K562 (cell line): ENCODE results near the gene MYH9. TPM values are rescaled to one million over a fixed set of nuclear protein-coding genes. Genes with fewer than 3 reads are reported as not detected.

Experiments
- ATAC-seq: fragments of 200-7000 bp; cut with Tn5 transposase; 3 replicates; pipeline ENCODE4 v1.9.1; 2020; ENCODE audit warnings: moderate library complexity
- BruUV-seq: library from RNA; stranded (reverse); fragments of 400-500 nt; replicated peaks from 2 replicates; lab custom pipeline; 2021; lab: Mats Ljungman, UMichigan
- CTCF ChIA-PET: fragments of 300-600 bp; formaldehyde crosslinking; extraction: SDS; loops from one replicate; lab custom pipeline; 2021; ENCODE audit warnings: low intra/inter-chr PET ratio; lab: Yijun Ruan, JAX
- POLR2A ChIA-PET: fragments of 300-600, 350-650 bp; sonication (Branson Sonifier 250); formaldehyde crosslinking; extraction: SDS; loops from one replicate; lab custom pipeline; 2021; ENCODE audit warnings: antibody characterized with exemption, inconsistent platforms; lab: Yijun Ruan, JAX
- DNase-seq, 4 experiments: peaks; one replicate each; pipeline versions ENCODE4 v3.0.0 to v3.0.0-alpha.2; 2011 to 2018; ENCODE audit warnings: low spot score in 3 of 4, mixed read lengths in 3 of 4; ENCODE audit errors: extremely low read depth in 1 of 4
- FAIRE-seq: peaks from 2 replicates; lab custom pipeline; 2011; peaks lifted over from hg19 to GRCh38; lab: Jason Lieb, UNC
- H2AFZ ChIP-seq: 2 replicates; pipeline ENCODE4 v1.6.0; 2011; ENCODE audit warnings: low read depth, low read length, control low read depth, inconsistent platforms
- H3K27ac ChIP-seq: fragments of 200-600 bp; 3 replicates; pipeline ENCODE4 v1.8.0; 2011; ENCODE audit warnings: low read depth, mild to moderate bottlenecking, control low read depth, inconsistent platforms, low read length, moderate library complexity, mixed read lengths; ENCODE audit errors: extremely low read depth
- H3K27me3 ChIP-seq, 2 experiments: fragments of 300-600 bp in 1 of 2; 2 replicates in 1 of 2; 3 replicates in 1 of 2; pipeline versions ENCODE4 v1.6.0 to v1.8.0; 2011; ENCODE audit warnings: inconsistent platforms in 2 of 2, low read length in 2 of 2, mild to moderate bottlenecking in 1 of 2, mixed read lengths in 1 of 2, moderate library complexity in 1 of 2; ENCODE audit not compliant: control insufficient read depth in 2 of 2, insufficient read depth in 2 of 2
- H3K36me3 ChIP-seq: fragments of 300-600 bp; 3 replicates; pipeline ENCODE4 v1.8.0; 2011; ENCODE audit warnings: mild to moderate bottlenecking, low read length, inconsistent platforms; ENCODE audit not compliant: control insufficient read depth, insufficient read depth
- H3K4me1 ChIP-seq, 2 experiments: fragments of 200-600 bp in 1 of 2; replicated peaks in 1 of 2; 2 replicates in 1 of 2; 3 replicates in 1 of 2; pipeline versions ENCODE4 v1.5.1 to v1.8.0; 2011; ENCODE audit warnings: inconsistent platforms in 2 of 2, low read length in 2 of 2, mild to moderate bottlenecking in 1 of 2, mixed read lengths in 1 of 2, moderate library complexity in 1 of 2; ENCODE audit not compliant: control insufficient read depth in 2 of 2, insufficient read depth in 2 of 2
- H3K4me2 ChIP-seq: 2 replicates; pipeline ENCODE4 v1.6.1; 2011; ENCODE audit warnings: low read length, control low read depth, inconsistent platforms, mixed read lengths; ENCODE audit not compliant: insufficient read depth
- H3K4me3 ChIP-seq: fragments of 200-600 bp; sonication (generic), shearing (Covaris generic); 2 replicates; pipeline ENCODE4 v1.5.1; 2016; ENCODE audit warnings: control low read depth, inconsistent platforms
- H3K79me2 ChIP-seq: fragments of 200-600 bp; 3 replicates; pipeline ENCODE4 v1.8.0; 2011; ENCODE audit warnings: low read length, inconsistent platforms; ENCODE audit not compliant: control insufficient read depth, insufficient read depth
- H3K9ac ChIP-seq, 2 experiments: 2 replicates each; pipeline versions ENCODE4 v1.6.0 to v1.6.1; 2011; ENCODE audit warnings: low read depth in 2 of 2, low read length in 2 of 2, control low read depth in 1 of 2, inconsistent platforms in 1 of 2, mild to moderate bottlenecking in 1 of 2, mixed read lengths in 1 of 2; ENCODE audit not compliant: insufficient read depth in 1 of 2
- H3K9me1 ChIP-seq: one replicate; pipeline ENCODE4 v1.6.0; 2011; ENCODE audit warnings: inconsistent platforms, mild to moderate bottlenecking, low read length, moderate library complexity; ENCODE audit not compliant: control insufficient read depth, insufficient read depth
- H3K9me3 ChIP-seq: replicated peaks from 2 replicates; pipeline ENCODE4 v1.5.1; 2011; ENCODE audit warnings: low read depth, low read length, inconsistent platforms; ENCODE audit not compliant: control insufficient read depth, insufficient read depth
- H4K20me1 ChIP-seq: replicated peaks from 2 replicates; pipeline ENCODE4 v1.6.1; 2011; ENCODE audit warnings: low read length, inconsistent platforms, mixed read lengths; ENCODE audit not compliant: control insufficient read depth, insufficient read depth
- CBX8 ChIP-seq: fragments of 200-600 bp; sonication (generic); IDR thresholded peaks from 2 replicates; pipeline ENCODE4 v1.6.1; 2012; ENCODE audit warnings: borderline replicate concordance, mixed run types, low read depth, mild to moderate bottlenecking, moderate library complexity, mixed read lengths, low read length, control low read depth, inconsistent platforms; ENCODE audit not compliant: poor library complexity, severe bottlenecking; ENCODE audit errors: extremely low read depth
- CTBP1 ChIP-seq: fragments of 450-650 bp; IDR thresholded peaks from 2 replicates; pipeline ENCODE4 v1.6.1; 2016; ENCODE audit warnings: borderline replicate concordance
- EGR1 ChIP-seq: fragments of 450-650 bp; conservative IDR thresholded peaks from 2 replicates; pipeline ENCODE4 v1.6.1; 2017; ENCODE audit warnings: mild to moderate bottlenecking
- ILF3 ChIP-seq: fragments of 450-650 bp; IDR thresholded peaks from 2 replicates; pipeline ENCODE4 v1.6.1; 2018; ENCODE audit warnings: antibody characterized with exemption, mild to moderate bottlenecking, moderate library complexity, borderline replicate concordance
- PHB2 ChIP-seq: fragments of 450-650 bp; IDR thresholded peaks from 2 replicates; pipeline ENCODE4 v1.6.1; 2017; ENCODE audit warnings: low read depth
- SAFB ChIP-seq: fragments of 200-400 bp; formaldehyde crosslinking; IDR thresholded peaks from 2 replicates; pipeline ENCODE4 v1.6.1; 2017; ENCODE audit warnings: low read depth, low read length, borderline replicate concordance
- TEAD1 ChIP-seq, 2 experiments: fragments of 450-650 bp in 1 of 2; sonication (generic) in 1 of 2; formaldehyde crosslinking; IDR thresholded peaks; 2 replicates each; pipeline versions ENCODE4 v1.4.0 to v1.8.0; 2020 to 2022; ENCODE audit warnings: mild to moderate bottlenecking in 2 of 2, missing genetic modification reagents in 1 of 2
- TOE1 ChIP-seq, 2 experiments: fragments of 450-650 bp in 1 of 2; sonication (generic) in 1 of 2; formaldehyde crosslinking in 1 of 2; IDR thresholded peaks; 2 replicates each; pipeline versions ENCODE4 v1.7.1 to v1.8.0; 2016 to 2022; ENCODE audit warnings: borderline replicate concordance in 2 of 2, mild to moderate bottlenecking in 2 of 2, antibody characterized with exemption in 1 of 2, inconsistent platforms in 1 of 2, low read depth in 1 of 2, missing genetic modification reagents in 1 of 2, moderate library complexity in 1 of 2
- ZSCAN29 ChIP-seq: fragments of 450-650 bp; IDR thresholded peaks from 2 replicates; pipeline ENCODE4 v1.6.1; 2017
- WGBS: fragments of 100-300 bp; shearing (Covaris generic); methylation state at CpG from one replicate; pipeline ENCODE4 v1.1.6; 2016; ENCODE audit warnings: low coverage, mixed read lengths; ENCODE audit not compliant: insufficient coverage; ENCODE audit errors: missing lambda C conversion rate; 5-methylcytosine and 5-hydroxymethylcytosine counted together
- in situ Hi-C: fragments of 300-500 bp; cut with MboI; formaldehyde crosslinking; loops from 4 replicates; pipeline ENCODE4 v1.15.0; 2018; ENCODE audit warnings: inconsistent platforms, mixed read lengths
- intact Hi-C: fragments of 100-400 bp; cut with micrococcal nuclease; formaldehyde crosslinking; loops from 2 replicates; pipeline ENCODE4 v1.14.2; 2022
- polyA plus RNA-seq, 8 experiments: library from polyadenylated mRNA; depleted of rRNA in 4 of 8; stranded (reverse) in 5 of 8; unstranded in 3 of 8; fragments of >200 nt; fragmentation: Nextera tagmentation in 2 of 8; fragmentation: Illumina TruSeq in 1 of 8; extraction: Ambion mirVana in 2 of 8; extraction: Trizol in 1 of 8; gene quantifications; 2 replicates each; pipeline versions ENCODE4 v1.2.1 to v1.2.3, GENCODE V29; 2011 to 2014; ENCODE audit warnings: inconsistent platforms in 1 of 8, missing spikeins in 1 of 8
- total RNA-seq, 7 experiments: library from RNA; depleted of rRNA in 6 of 7; stranded (reverse); fragments of >200 nt in 6 of 7; fragmentation: Illumina TruSeq in 2 of 7; extraction: Trizol in 2 of 7; gene quantifications; 2 replicates each; pipeline versions ENCODE4 v1.2.1 to v1.2.3, GENCODE V29; 2011 to 2021; ENCODE audit warnings: low replicate concordance in 1 of 7
- TF ChIP-seq, protein P1 (sequence below): fragments of 250-450 bp; sonication (Bioruptor Pico); IDR thresholded peaks from 2 replicates; pipeline ENCODE4 v1.9.0; 2021; ENCODE audit warnings: mild to moderate bottlenecking
- TF ChIP-seq, protein P2 (sequence below), 2 experiments: fragments of 450-650 bp; formaldehyde crosslinking in 1 of 2; IDR thresholded peaks; 2 replicates each; pipeline versions ENCODE4 v1.4.0 to v1.6.1; 2014 to 2020; ENCODE audit warnings: mild to moderate bottlenecking in 2 of 2, borderline replicate concordance in 1 of 2, low read depth in 1 of 2
- TF ChIP-seq, protein P3 (sequence below): fragments of 250-450 bp; sonication (Bioruptor Pico); IDR thresholded peaks from 2 replicates; pipeline ENCODE4 v1.8.0; 2022; ENCODE audit warnings: inconsistent platforms, mild to moderate bottlenecking, moderate library complexity, borderline replicate concordance

Gene MYH9
- total and polyA plus RNA-seq, 9 of the 15 experiments (the other 6 are each of a cell fraction or from before 2014, with no cell fraction given) = 0.71 to 111 (median 24.6) TPM

DNA sequence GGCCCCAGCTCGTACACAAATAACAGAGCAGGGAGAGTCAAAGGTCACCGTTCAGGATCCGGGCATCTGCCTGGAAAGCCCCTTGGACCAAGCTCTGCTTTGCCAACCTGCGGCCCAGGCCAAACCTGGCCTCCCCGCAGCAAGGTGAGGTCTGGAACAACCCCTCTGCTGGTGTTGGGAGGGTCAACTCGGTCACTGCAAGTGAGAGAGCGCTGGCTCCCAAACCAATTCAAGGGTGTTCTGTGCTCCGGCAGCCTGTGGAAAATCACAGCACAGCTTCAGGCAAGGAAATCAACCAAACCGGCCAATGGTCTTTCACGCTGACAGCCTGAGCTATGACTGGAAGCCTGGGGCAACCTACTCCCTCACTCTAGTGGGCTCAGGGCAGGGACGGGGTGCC is 63.4 kb downstream of the MYH9 start:
- H3K9me1 ChIP-seq = peaks cover 5% of the 10 kb centered on the region
- ATAC-seq = no peak
- no TSS peak for BruUV-seq
- H2AFZ ChIP-seq = no peak overlapping the region
- DNase-seq = no peak
- H3K4me1 ChIP-seq = peaks cover 15 to 19% of the 10 kb centered on the region in 2 experiments
- H3K79me2 ChIP-seq = peaks cover 15% of the 10 kb centered on the region
- no peak overlapping the region for H3K27ac ChIP-seq
- POLR2A ChIA-PET = interaction anchor here (1.2 kb wide), 1 partner anchor 135 kb away, joined by 3 read pairs; no protein-coding TSS in a partner anchor
- peaks cover 85% of the 10 kb centered on the region for H3K36me3 ChIP-seq
- H4K20me1 ChIP-seq = no peaks in the 10 kb centered on the region
- no peaks in the 10 kb centered on the region for H3K9me3 ChIP-seq
- no peaks in the 10 kb centered on the region for H3K27me3 ChIP-seq
- H3K9ac ChIP-seq = peak overlapping the region in 1 of 2 experiments; percentile 26; a peak in 2 of 4 replicates
- intact Hi-C loops (no loop called here), in situ Hi-C loops (no loop called here)
- WGBS = 91% methylated on average over 9 of the region's 11 CpGs
- CTCF ChIA-PET = no interaction called here
- no peak for FAIRE-seq
- no peak overlapping the region for H3K4me3 ChIP-seq
- H3K4me2 ChIP-seq = no peak overlapping the region
- TF ChIP-seq TOE1 (IDR thresholded peaks at IDR 0.05; ENCODE audit: borderline replicate concordance) (no peak), TOE1 (CRISPR knock-in tag; IDR thresholded peaks at IDR 0.05; ENCODE audit: borderline replicate concordance, low read depth) (no peak), CTBP1 (no peak), CBX8 (no peak), EGR1 (no peak), ILF3 (no peak), SAFB (no peak), TEAD1 (CRISPR knock-in tag; IDR thresholded peaks at IDR 0.05) (no peak), ZSCAN29 (no peak), PHB2 (no peak)
- TF ChIP-seq, protein P1, sequence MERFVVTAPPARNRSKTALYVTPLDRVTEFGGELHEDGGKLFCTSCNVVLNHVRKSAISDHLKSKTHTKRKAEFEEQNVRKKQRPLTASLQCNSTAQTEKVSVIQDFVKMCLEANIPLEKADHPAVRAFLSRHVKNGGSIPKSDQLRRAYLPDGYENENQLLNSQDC (CRISPR knock-in tag) = no peak
- TF ChIP-seq, protein P2, sequence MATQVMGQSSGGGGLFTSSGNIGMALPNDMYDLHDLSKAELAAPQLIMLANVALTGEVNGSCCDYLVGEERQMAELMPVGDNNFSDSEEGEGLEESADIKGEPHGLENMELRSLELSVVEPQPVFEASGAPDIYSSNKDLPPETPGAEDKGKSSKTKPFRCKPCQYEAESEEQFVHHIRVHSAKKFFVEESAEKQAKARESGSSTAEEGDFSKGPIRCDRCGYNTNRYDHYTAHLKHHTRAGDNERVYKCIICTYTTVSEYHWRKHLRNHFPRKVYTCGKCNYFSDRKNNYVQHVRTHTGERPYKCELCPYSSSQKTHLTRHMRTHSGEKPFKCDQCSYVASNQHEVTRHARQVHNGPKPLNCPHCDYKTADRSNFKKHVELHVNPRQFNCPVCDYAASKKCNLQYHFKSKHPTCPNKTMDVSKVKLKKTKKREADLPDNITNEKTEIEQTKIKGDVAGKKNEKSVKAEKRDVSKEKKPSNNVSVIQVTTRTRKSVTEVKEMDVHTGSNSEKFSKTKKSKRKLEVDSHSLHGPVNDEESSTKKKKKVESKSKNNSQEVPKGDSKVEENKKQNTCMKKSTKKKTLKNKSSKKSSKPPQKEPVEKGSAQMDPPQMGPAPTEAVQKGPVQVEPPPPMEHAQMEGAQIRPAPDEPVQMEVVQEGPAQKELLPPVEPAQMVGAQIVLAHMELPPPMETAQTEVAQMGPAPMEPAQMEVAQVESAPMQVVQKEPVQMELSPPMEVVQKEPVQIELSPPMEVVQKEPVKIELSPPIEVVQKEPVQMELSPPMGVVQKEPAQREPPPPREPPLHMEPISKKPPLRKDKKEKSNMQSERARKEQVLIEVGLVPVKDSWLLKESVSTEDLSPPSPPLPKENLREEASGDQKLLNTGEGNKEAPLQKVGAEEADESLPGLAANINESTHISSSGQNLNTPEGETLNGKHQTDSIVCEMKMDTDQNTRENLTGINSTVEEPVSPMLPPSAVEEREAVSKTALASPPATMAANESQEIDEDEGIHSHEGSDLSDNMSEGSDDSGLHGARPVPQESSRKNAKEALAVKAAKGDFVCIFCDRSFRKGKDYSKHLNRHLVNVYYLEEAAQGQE (IDR thresholded peaks at IDR 0.05; ENCODE audit: borderline replicate concordance) = no peak
- TF ChIP-seq, protein P2 (CRISPR knock-in tag; IDR thresholded peaks at IDR 0.05; ENCODE audit: low read depth) = no peak
- TF ChIP-seq, protein P3, sequence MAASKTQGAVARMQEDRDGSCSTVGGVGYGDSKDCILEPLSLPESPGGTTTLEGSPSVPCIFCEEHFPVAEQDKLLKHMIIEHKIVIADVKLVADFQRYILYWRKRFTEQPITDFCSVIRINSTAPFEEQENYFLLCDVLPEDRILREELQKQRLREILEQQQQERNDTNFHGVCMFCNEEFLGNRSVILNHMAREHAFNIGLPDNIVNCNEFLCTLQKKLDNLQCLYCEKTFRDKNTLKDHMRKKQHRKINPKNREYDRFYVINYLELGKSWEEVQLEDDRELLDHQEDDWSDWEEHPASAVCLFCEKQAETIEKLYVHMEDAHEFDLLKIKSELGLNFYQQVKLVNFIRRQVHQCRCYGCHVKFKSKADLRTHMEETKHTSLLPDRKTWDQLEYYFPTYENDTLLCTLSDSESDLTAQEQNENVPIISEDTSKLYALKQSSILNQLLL (CRISPR knock-in tag) = no peak
